HEK293 (cell line): ENCODE data around the gene SEC61G.

Experiments used
- CTCF ChIA-PET: fragments of 350-600 bp; formaldehyde crosslinking; extraction: SDS; loops from one replicate; lab custom pipeline; 2021; ENCODE audit warnings: antibody characterized with exemption; lab: Yijun Ruan, JAX
- POLR2A ChIA-PET: fragments of 300-600 bp; formaldehyde crosslinking; extraction: SDS; loops from one replicate; lab custom pipeline; 2020; ENCODE audit warnings: antibody characterized with exemption, inconsistent platforms; lab: Yijun Ruan, JAX
- H3K27ac ChIP-seq: fragments of 200-500 bp; sonication (Bioruptor generic); 2 replicates; pipeline ENCODE4 v1.5.1; 2014; ENCODE audit warnings: low read depth, low read length, control low read depth, inconsistent platforms; ENCODE audit errors: extremely low read depth
- H3K36me3 ChIP-seq, 2 experiments: fragments of 200-500 bp in 1 of 2; sonication (Bioruptor generic) in 1 of 2; 1 replicate in 1 of 2; 2 replicates in 1 of 2; pipeline ENCODE4 v1.5.1; 2014 to 2017; ENCODE audit warnings: inconsistent platforms in 2 of 2, low read length in 2 of 2; ENCODE audit not compliant: control insufficient read depth in 2 of 2, insufficient read depth in 1 of 2
- H3K4me1 ChIP-seq: fragments of 200-500 bp; sonication (Bioruptor generic); 2 replicates; pipeline ENCODE4 v1.5.1; 2014; ENCODE audit warnings: mild to moderate bottlenecking, low read length, inconsistent platforms; ENCODE audit not compliant: control insufficient read depth, insufficient read depth
- H3K4me3 ChIP-seq: 2 replicates; pipeline ENCODE4 v1.5.1; 2011; ENCODE audit warnings: low read depth, mild to moderate bottlenecking, control low read depth, low read length, moderate library complexity
- H3K9me3 ChIP-seq: fragments of 200-500 bp; sonication (Bioruptor generic); 2 replicates; pipeline ENCODE4 v1.5.1; 2014; ENCODE audit warnings: low read depth, low read length, inconsistent platforms; ENCODE audit not compliant: control insufficient read depth, insufficient read depth
- BCL11A ChIP-seq: fragments of 450-650 bp; formaldehyde crosslinking; IDR thresholded peaks from 2 replicates; pipeline ENCODE4 v1.5.1; 2016; ENCODE audit warnings: low read depth, missing biosample characterization, missing genetic modification characterization
- HIC1 ChIP-seq: fragments of 450-650 bp; formaldehyde crosslinking; IDR thresholded peaks from 2 replicates; pipeline ENCODE4 v1.5.1; 2016; ENCODE audit warnings: missing biosample characterization, missing genetic modification characterization
- IKZF3 ChIP-seq: fragments of 450-650 bp; IDR thresholded peaks from 2 replicates; pipeline ENCODE4 v1.5.0; 2018; ENCODE audit warnings: missing biosample characterization, mild to moderate bottlenecking, missing genetic modification characterization, moderate library complexity
- PRDM1 ChIP-seq: fragments of 450-650 bp; formaldehyde crosslinking; IDR thresholded peaks from 2 replicates; pipeline ENCODE4; 2016; ENCODE audit warnings: missing biosample characterization, missing genetic modification characterization
- REST ChIP-seq: fragments of 450-650 bp; formaldehyde crosslinking; IDR thresholded peaks from 2 replicates; pipeline ENCODE4 v1.5.1; 2016; ENCODE audit warnings: missing biosample characterization, missing genetic modification characterization
- ZBTB20 ChIP-seq: fragments of 450-650 bp; formaldehyde crosslinking; IDR thresholded peaks from 2 replicates; pipeline ENCODE4 v1.5.1; 2016; ENCODE audit warnings: missing biosample characterization, missing genetic modification characterization
- ZBTB48 ChIP-seq: fragments of 450-650 bp; formaldehyde crosslinking; IDR thresholded peaks from 2 replicates; pipeline ENCODE4 v1.5.1; 2016; ENCODE audit warnings: missing biosample characterization, missing genetic modification characterization
- ZNF114 ChIP-seq: fragments of 450-650 bp; formaldehyde crosslinking; IDR thresholded peaks from 2 replicates; pipeline ENCODE4 v1.5.0; 2017; ENCODE audit warnings: missing biosample characterization, missing genetic modification characterization
- ZNF157 ChIP-seq: fragments of 450-650 bp; formaldehyde crosslinking; IDR thresholded peaks from 2 replicates; pipeline ENCODE4 v1.5.1; 2016; ENCODE audit warnings: missing biosample characterization, missing genetic modification characterization
- ZNF184 ChIP-seq: fragments of 450-650 bp; IDR thresholded peaks from 2 replicates; pipeline ENCODE4 v1.5.1; 2018; ENCODE audit warnings: missing biosample characterization, mild to moderate bottlenecking, missing genetic modification characterization
- ZNF223 ChIP-seq: fragments of 450-650 bp; formaldehyde crosslinking; IDR thresholded peaks from 2 replicates; pipeline ENCODE4 v1.5.1; 2016; ENCODE audit warnings: missing biosample characterization, missing genetic modification characterization
- ZNF23 ChIP-seq: fragments of 450-650 bp; formaldehyde crosslinking; IDR thresholded peaks from 2 replicates; pipeline ENCODE4 v1.5.1; 2016; ENCODE audit warnings: missing biosample characterization, missing genetic modification characterization, borderline replicate concordance
- ZNF24 ChIP-seq: fragments of 450-650 bp; formaldehyde crosslinking; IDR thresholded peaks from 2 replicates; pipeline ENCODE4 v1.5.1; 2016; ENCODE audit warnings: missing biosample characterization, missing genetic modification characterization
- ZNF311 ChIP-seq: fragments of 450-650 bp; formaldehyde crosslinking; IDR thresholded peaks from 2 replicates; pipeline ENCODE4 v1.5.1; 2017; ENCODE audit warnings: missing biosample characterization, missing genetic modification characterization, borderline replicate concordance
- ZNF335 ChIP-seq: fragments of 450-650 bp; formaldehyde crosslinking; conservative IDR thresholded peaks from 2 replicates; pipeline ENCODE4 v1.5.1; 2016; ENCODE audit warnings: missing biosample characterization, missing genetic modification characterization
- ZNF354C ChIP-seq: fragments of 450-650 bp; formaldehyde crosslinking; IDR thresholded peaks from 2 replicates; pipeline ENCODE4 v1.5.1; 2016; ENCODE audit warnings: missing biosample characterization, missing genetic modification characterization, low read depth, borderline replicate concordance
- ZNF394 ChIP-seq: fragments of 450-650 bp; formaldehyde crosslinking; IDR thresholded peaks from 2 replicates; pipeline ENCODE4 v1.5.1; 2016; ENCODE audit warnings: missing biosample characterization, missing genetic modification characterization, mild to moderate bottlenecking, moderate library complexity, borderline replicate concordance
- ZNF416 ChIP-seq: fragments of 450-650 bp; formaldehyde crosslinking; IDR thresholded peaks from 2 replicates; pipeline ENCODE4 v1.5.1; 2016; ENCODE audit warnings: missing biosample characterization, missing genetic modification characterization
- ZNF501 ChIP-seq: fragments of 450-650 bp; formaldehyde crosslinking; IDR thresholded peaks from 2 replicates; pipeline ENCODE4 v1.5.1; 2016; ENCODE audit warnings: missing biosample characterization, missing genetic modification characterization
- ZNF621 ChIP-seq: fragments of 450-650 bp; formaldehyde crosslinking; IDR thresholded peaks from 2 replicates; pipeline ENCODE4 v1.5.1; 2017; ENCODE audit warnings: missing biosample characterization, missing genetic modification characterization
- ZNF639 ChIP-seq: fragments of 450-650 bp; formaldehyde crosslinking; IDR thresholded peaks from 2 replicates; pipeline ENCODE4 v1.5.1; 2016; ENCODE audit warnings: missing biosample characterization, missing genetic modification characterization
- ZNF658 ChIP-seq: fragments of 450-650 bp; formaldehyde crosslinking; IDR thresholded peaks from 2 replicates; pipeline ENCODE4; 2016; ENCODE audit warnings: missing biosample characterization, missing genetic modification characterization
- ZNF76 ChIP-seq: fragments of 450-650 bp; formaldehyde crosslinking; IDR thresholded peaks from 2 replicates; pipeline ENCODE4; 2016; ENCODE audit warnings: low read depth, missing biosample characterization, missing genetic modification characterization, borderline replicate concordance
- ZNF768 ChIP-seq: fragments of 450-650 bp; formaldehyde crosslinking; IDR thresholded peaks from 2 replicates; pipeline ENCODE4 v1.5.1; 2018; ENCODE audit warnings: missing biosample characterization, mild to moderate bottlenecking, missing genetic modification characterization
- ZXDB ChIP-seq: fragments of 450-650 bp; formaldehyde crosslinking; IDR thresholded peaks from 2 replicates; pipeline ENCODE4 v1.5.1; 2016; ENCODE audit warnings: missing biosample characterization, missing genetic modification characterization
- TF ChIP-seq, protein P1 (sequence below): fragments of 450-650 bp; formaldehyde crosslinking; IDR thresholded peaks from 2 replicates; pipeline ENCODE4 v1.5.1; 2016; ENCODE audit warnings: missing biosample characterization, missing genetic modification characterization, borderline replicate concordance

The SEC61G gene

DNA sequence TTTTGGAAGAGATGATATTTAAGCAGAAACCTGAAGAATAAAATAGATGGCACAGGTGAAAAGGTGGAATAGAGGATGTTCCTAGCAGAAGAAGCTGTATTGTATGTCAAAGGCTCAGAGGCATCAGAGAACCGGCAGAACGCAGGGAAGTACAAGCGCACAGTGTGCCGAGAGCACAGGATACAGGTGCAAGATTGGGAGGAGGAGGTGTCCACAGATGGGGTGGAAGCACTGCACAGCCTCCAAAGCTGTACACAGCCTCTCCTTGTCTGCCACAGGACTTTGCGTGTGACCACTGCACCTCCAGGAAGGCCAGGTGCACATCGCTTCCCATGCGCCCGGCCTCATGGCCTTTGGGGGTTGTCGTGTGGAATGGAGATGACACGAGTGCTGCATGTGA lies 23.3 kb upstream of the SEC61G start:
- Histone ChIP-seq H3K9me3 (no peaks in the 10 kb centered on the region), H3K4me1 (no peaks in the 10 kb centered on the region), H3K36me3 (no peaks in the 10 kb centered on the region), H3K27ac (no peak overlapping the region), H3K4me3 (no peak overlapping the region)
- ChIA-PET CTCF (interaction anchor here (1.4 kb wide), 1 partner anchor 473 kb away, joined by 5 read pairs; no protein-coding TSS in a partner anchor), POLR2A (no interaction called here)
- TF ChIP-seq BCL11A (tag by site-specific recombination) (no peak), IKZF3 (tag by site-specific recombination) (no peak), ZNF394 (no peak), ZNF335 (tag by site-specific recombination) (no peak), ZNF768 (tag by site-specific recombination) (no peak), ZNF114 (tag by site-specific recombination) (no peak), ZNF621 (no peak), ZNF354C (tag by site-specific recombination) (no peak), ZNF24 (tag by site-specific recombination) (no peak), ZNF223 (tag by site-specific recombination) (no peak), ZXDB (tag by site-specific recombination) (no peak), ZNF639 (no peak), ZNF157 (tag by site-specific recombination) (no peak), ZBTB48 (tag by site-specific recombination) (no peak), HIC1 (tag by site-specific recombination) (no peak), ZBTB20 (no peak), ZNF501 (tag by site-specific recombination) (no peak)
- TF ChIP-seq, protein P1, sequence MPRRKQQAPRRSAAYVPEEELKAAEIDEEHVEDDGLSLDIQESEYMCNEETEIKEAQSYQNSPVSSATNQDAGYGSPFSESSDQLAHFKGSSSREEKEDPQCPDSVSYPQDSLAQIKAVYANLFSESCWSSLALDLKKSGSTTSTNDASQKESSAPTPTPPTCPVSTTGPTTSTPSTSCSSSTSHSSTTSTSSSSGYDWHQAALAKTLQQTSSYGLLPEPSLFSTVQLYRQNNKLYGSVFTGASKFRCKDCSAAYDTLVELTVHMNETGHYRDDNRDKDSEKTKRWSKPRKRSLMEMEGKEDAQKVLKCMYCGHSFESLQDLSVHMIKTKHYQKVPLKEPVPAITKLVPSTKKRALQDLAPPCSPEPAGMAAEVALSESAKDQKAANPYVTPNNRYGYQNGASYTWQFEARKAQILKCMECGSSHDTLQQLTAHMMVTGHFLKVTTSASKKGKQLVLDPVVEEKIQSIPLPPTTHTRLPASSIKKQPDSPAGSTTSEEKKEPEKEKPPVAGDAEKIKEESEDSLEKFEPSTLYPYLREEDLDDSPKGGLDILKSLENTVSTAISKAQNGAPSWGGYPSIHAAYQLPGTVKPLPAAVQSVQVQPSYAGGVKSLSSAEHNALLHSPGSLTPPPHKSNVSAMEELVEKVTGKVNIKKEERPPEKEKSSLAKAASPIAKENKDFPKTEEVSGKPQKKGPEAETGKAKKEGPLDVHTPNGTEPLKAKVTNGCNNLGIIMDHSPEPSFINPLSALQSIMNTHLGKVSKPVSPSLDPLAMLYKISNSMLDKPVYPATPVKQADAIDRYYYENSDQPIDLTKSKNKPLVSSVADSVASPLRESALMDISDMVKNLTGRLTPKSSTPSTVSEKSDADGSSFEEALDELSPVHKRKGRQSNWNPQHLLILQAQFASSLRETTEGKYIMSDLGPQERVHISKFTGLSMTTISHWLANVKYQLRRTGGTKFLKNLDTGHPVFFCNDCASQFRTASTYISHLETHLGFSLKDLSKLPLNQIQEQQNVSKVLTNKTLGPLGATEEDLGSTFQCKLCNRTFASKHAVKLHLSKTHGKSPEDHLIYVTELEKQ (tag by site-specific recombination): no peak

DNA sequence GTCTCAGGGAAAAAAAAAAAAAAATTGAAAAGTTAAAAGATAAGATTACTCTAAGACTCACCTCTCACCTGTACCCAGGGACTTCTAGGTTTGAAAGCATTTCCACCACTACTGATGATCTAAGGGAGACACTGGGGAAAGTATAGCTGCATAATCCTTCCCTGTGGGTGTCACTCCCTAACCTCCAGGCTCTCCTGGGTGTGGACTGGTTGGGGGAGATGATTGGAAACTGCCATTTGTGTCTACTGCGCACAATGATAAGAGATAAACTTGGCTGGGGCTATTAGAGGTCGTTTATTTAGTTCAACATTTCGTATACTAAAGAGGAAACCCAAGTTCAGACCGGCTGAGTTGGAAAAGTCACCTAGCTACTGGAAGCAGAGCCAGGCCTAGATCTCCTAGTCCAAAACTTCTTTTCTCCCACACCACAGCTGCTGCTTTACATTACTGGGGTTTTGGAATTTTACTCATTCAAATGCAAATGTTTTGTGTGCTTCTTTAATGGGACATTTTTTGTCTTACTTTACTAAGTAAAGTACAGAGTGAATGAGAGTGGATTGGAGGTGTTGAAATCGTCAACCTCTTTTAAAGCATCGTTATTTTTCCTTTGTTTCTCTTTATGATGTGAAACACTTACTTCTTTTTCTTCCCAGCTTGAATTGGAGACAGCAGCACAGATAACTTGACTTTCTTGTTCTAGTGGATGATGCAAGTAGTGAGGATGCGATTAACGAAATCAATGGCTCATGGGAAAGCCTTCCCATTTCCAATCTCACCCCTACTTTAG lies 22.3 kb upstream of the SEC61G start:
- CTCF ChIA-PET: interaction anchor here (1.4 to 1.7 kb wide), 2 partner anchors 473 to 474 kb away, joined by 4 to 6 read pairs; no protein-coding TSS in a partner anchor
- H3K27ac ChIP-seq: no peak overlapping the region
- H3K4me1 ChIP-seq: no peaks in the 10 kb centered on the region
- H3K9me3 ChIP-seq: no peaks in the 10 kb centered on the region
- no peaks in the 10 kb centered on the region for H3K36me3 ChIP-seq
- POLR2A ChIA-PET: no interaction called here
- H3K4me3 ChIP-seq: no peak overlapping the region
- TF ChIP-seq ZNF76 (no peak), ZNF658 (tag by site-specific recombination) (no peak), ZNF184 (tag by site-specific recombination) (no peak), ZNF311 (tag by site-specific recombination) (no peak), PRDM1 (tag by site-specific recombination) (no peak), ZNF416 (tag by site-specific recombination) (no peak), ZNF23 (tag by site-specific recombination) (no peak), REST (tag by site-specific recombination) (no peak)
